K562 (cell line): ENCODE results near the gene PCBP3. TPM values are rescaled to one million over a fixed set of nuclear protein-coding genes. Genes with fewer than 3 reads are reported as not detected.

Experiments
- ATAC-seq: fragments of 200-7000 bp; cut with Tn5 transposase; 3 replicates; pipeline ENCODE4 v1.9.1; 2020; ENCODE audit warnings: moderate library complexity
- BruUV-seq: library from RNA; stranded (reverse); fragments of 400-500 nt; replicated peaks from 2 replicates; lab custom pipeline; 2021; lab: Mats Ljungman, UMichigan
- CTCF ChIA-PET: fragments of 300-600 bp; formaldehyde crosslinking; extraction: SDS; loops from one replicate; lab custom pipeline; 2021; ENCODE audit warnings: low intra/inter-chr PET ratio; lab: Yijun Ruan, JAX
- POLR2A ChIA-PET: fragments of 300-600, 350-650 bp; sonication (Branson Sonifier 250); formaldehyde crosslinking; extraction: SDS; loops from one replicate; lab custom pipeline; 2021; ENCODE audit warnings: antibody characterized with exemption, inconsistent platforms; lab: Yijun Ruan, JAX
- DNase-seq, 4 experiments: peaks; one replicate each; pipeline versions ENCODE4 v3.0.0 to v3.0.0-alpha.2; 2011 to 2018; ENCODE audit warnings: low spot score in 3 of 4, mixed read lengths in 3 of 4; ENCODE audit errors: extremely low read depth in 1 of 4
- FAIRE-seq: peaks from 2 replicates; lab custom pipeline; 2011; peaks lifted over from hg19 to GRCh38; lab: Jason Lieb, UNC
- H2AFZ ChIP-seq: 2 replicates; pipeline ENCODE4 v1.6.0; 2011; ENCODE audit warnings: low read depth, low read length, control low read depth, inconsistent platforms
- H3K27ac ChIP-seq: fragments of 200-600 bp; 3 replicates; pipeline ENCODE4 v1.8.0; 2011; ENCODE audit warnings: low read depth, mild to moderate bottlenecking, control low read depth, inconsistent platforms, low read length, moderate library complexity, mixed read lengths; ENCODE audit errors: extremely low read depth
- H3K27me3 ChIP-seq, 2 experiments: fragments of 300-600 bp in 1 of 2; 2 replicates in 1 of 2; 3 replicates in 1 of 2; pipeline versions ENCODE4 v1.6.0 to v1.8.0; 2011; ENCODE audit warnings: inconsistent platforms in 2 of 2, low read length in 2 of 2, mild to moderate bottlenecking in 1 of 2, mixed read lengths in 1 of 2, moderate library complexity in 1 of 2; ENCODE audit not compliant: control insufficient read depth in 2 of 2, insufficient read depth in 2 of 2
- H3K36me3 ChIP-seq: fragments of 300-600 bp; 3 replicates; pipeline ENCODE4 v1.8.0; 2011; ENCODE audit warnings: mild to moderate bottlenecking, low read length, inconsistent platforms; ENCODE audit not compliant: control insufficient read depth, insufficient read depth
- H3K4me1 ChIP-seq, 2 experiments: fragments of 200-600 bp in 1 of 2; replicated peaks in 1 of 2; 2 replicates in 1 of 2; 3 replicates in 1 of 2; pipeline versions ENCODE4 v1.5.1 to v1.8.0; 2011; ENCODE audit warnings: inconsistent platforms in 2 of 2, low read length in 2 of 2, mild to moderate bottlenecking in 1 of 2, mixed read lengths in 1 of 2, moderate library complexity in 1 of 2; ENCODE audit not compliant: control insufficient read depth in 2 of 2, insufficient read depth in 2 of 2
- H3K4me2 ChIP-seq: 2 replicates; pipeline ENCODE4 v1.6.1; 2011; ENCODE audit warnings: low read length, control low read depth, inconsistent platforms, mixed read lengths; ENCODE audit not compliant: insufficient read depth
- H3K4me3 ChIP-seq: fragments of 200-600 bp; sonication (generic), shearing (Covaris generic); 2 replicates; pipeline ENCODE4 v1.5.1; 2016; ENCODE audit warnings: control low read depth, inconsistent platforms
- H3K79me2 ChIP-seq: fragments of 200-600 bp; 3 replicates; pipeline ENCODE4 v1.8.0; 2011; ENCODE audit warnings: low read length, inconsistent platforms; ENCODE audit not compliant: control insufficient read depth, insufficient read depth
- H3K9ac ChIP-seq, 2 experiments: 2 replicates each; pipeline versions ENCODE4 v1.6.0 to v1.6.1; 2011; ENCODE audit warnings: low read depth in 2 of 2, low read length in 2 of 2, control low read depth in 1 of 2, inconsistent platforms in 1 of 2, mild to moderate bottlenecking in 1 of 2, mixed read lengths in 1 of 2; ENCODE audit not compliant: insufficient read depth in 1 of 2
- H3K9me1 ChIP-seq: one replicate; pipeline ENCODE4 v1.6.0; 2011; ENCODE audit warnings: inconsistent platforms, mild to moderate bottlenecking, low read length, moderate library complexity; ENCODE audit not compliant: control insufficient read depth, insufficient read depth
- H3K9me3 ChIP-seq: replicated peaks from 2 replicates; pipeline ENCODE4 v1.5.1; 2011; ENCODE audit warnings: low read depth, low read length, inconsistent platforms; ENCODE audit not compliant: control insufficient read depth, insufficient read depth
- H4K20me1 ChIP-seq: replicated peaks from 2 replicates; pipeline ENCODE4 v1.6.1; 2011; ENCODE audit warnings: low read length, inconsistent platforms, mixed read lengths; ENCODE audit not compliant: control insufficient read depth, insufficient read depth
- BACH1 ChIP-seq: fragments of 200-800 bp; sonication (Bioruptor generic); IDR thresholded peaks from 2 replicates; pipeline ENCODE4 v1.6.1; 2016; ENCODE audit warnings: missing genetic modification characterization, missing compliant biosample characterization
- CCNT2 ChIP-seq: IDR thresholded peaks from 2 replicates; pipeline ENCODE4 v1.6.1; 2011; ENCODE audit warnings: borderline replicate concordance, low read depth, mild to moderate bottlenecking, moderate library complexity, mixed read lengths, low read length; ENCODE audit not compliant: insufficient read length; ENCODE audit errors: extremely low read depth
- CHD1 ChIP-seq: fragments of 200-600 bp; sonication (generic); IDR thresholded peaks from one replicate; pipeline ENCODE4 v1.6.1; 2012; ENCODE audit warnings: mild to moderate bottlenecking, moderate library complexity, low read length, inconsistent platforms
- MTA2 ChIP-seq: fragments of 450-650 bp; IDR thresholded peaks from 2 replicates; pipeline ENCODE4 v1.6.1; 2016; ENCODE audit warnings: low read depth
- NFIX ChIP-seq: fragments of 250-450 bp; sonication (Bioruptor Pico); IDR thresholded peaks from 2 replicates; pipeline ENCODE4 v1.4.0; 2020; ENCODE audit warnings: low read depth, mild to moderate bottlenecking, moderate library complexity
- NUFIP1 ChIP-seq: fragments of 450-650 bp; IDR thresholded peaks from 2 replicates; pipeline ENCODE4 v1.6.1; 2018; ENCODE audit not compliant: partially characterized antibody
- PHF21A ChIP-seq: fragments of 450-650 bp; IDR thresholded peaks from 2 replicates; pipeline ENCODE4 v1.6.1; 2017; ENCODE audit warnings: low read depth, borderline replicate concordance
- RB1 ChIP-seq: fragments of 450-650 bp; IDR thresholded peaks from 2 replicates; pipeline ENCODE4 v1.6.1; 2017; ENCODE audit warnings: low read depth, mild to moderate bottlenecking
- ZNF175 ChIP-seq: fragments of 200-800 bp; sonication (Bioruptor generic); IDR thresholded peaks from 2 replicates; pipeline ENCODE4 v1.6.1; 2016; ENCODE audit warnings: low read depth, mild to moderate bottlenecking, missing genetic modification characterization, missing compliant biosample characterization
- ZNF354B ChIP-seq: fragments of 250-450 bp; sonication (Bioruptor Pico); IDR thresholded peaks from 2 replicates; pipeline ENCODE4 v1.4.0; 2020
- ZNF41 ChIP-seq: fragments of 250-450 bp; sonication (Bioruptor Pico); conservative IDR thresholded peaks from 2 replicates; pipeline ENCODE4 v1.4.0; 2020; ENCODE audit warnings: mild to moderate bottlenecking
- ZNF444 ChIP-seq: fragments of 250-450 bp; sonication (Bioruptor Pico); IDR thresholded peaks from 2 replicates; pipeline ENCODE4 v1.4.0; 2020; ENCODE audit warnings: mild to moderate bottlenecking, moderate library complexity
- WGBS: fragments of 100-300 bp; shearing (Covaris generic); methylation state at CpG from one replicate; pipeline ENCODE4 v1.1.6; 2016; ENCODE audit warnings: low coverage, mixed read lengths; ENCODE audit not compliant: insufficient coverage; ENCODE audit errors: missing lambda C conversion rate; 5-methylcytosine and 5-hydroxymethylcytosine counted together
- in situ Hi-C: fragments of 300-500 bp; cut with MboI; formaldehyde crosslinking; loops from 4 replicates; pipeline ENCODE4 v1.15.0; 2018; ENCODE audit warnings: inconsistent platforms, mixed read lengths
- intact Hi-C: fragments of 100-400 bp; cut with micrococcal nuclease; formaldehyde crosslinking; loops from 2 replicates; pipeline ENCODE4 v1.14.2; 2022
- polyA plus RNA-seq, 8 experiments: library from polyadenylated mRNA; depleted of rRNA in 4 of 8; stranded (reverse) in 5 of 8; unstranded in 3 of 8; fragments of >200 nt; fragmentation: Nextera tagmentation in 2 of 8; fragmentation: Illumina TruSeq in 1 of 8; extraction: Ambion mirVana in 2 of 8; extraction: Trizol in 1 of 8; gene quantifications; 2 replicates each; pipeline versions ENCODE4 v1.2.1 to v1.2.3, GENCODE V29; 2011 to 2014; ENCODE audit warnings: inconsistent platforms in 1 of 8, missing spikeins in 1 of 8
- total RNA-seq, 7 experiments: library from RNA; depleted of rRNA in 6 of 7; stranded (reverse); fragments of >200 nt in 6 of 7; fragmentation: Illumina TruSeq in 2 of 7; extraction: Trizol in 2 of 7; gene quantifications; 2 replicates each; pipeline versions ENCODE4 v1.2.1 to v1.2.3, GENCODE V29; 2011 to 2021; ENCODE audit warnings: low replicate concordance in 1 of 7
- TF ChIP-seq, protein P1 (sequence below): sonication (generic); formaldehyde crosslinking; IDR thresholded peaks from 2 replicates; pipeline ENCODE4 v1.5.0; 2020; ENCODE audit warnings: missing genetic modification reagents
- TF ChIP-seq, protein P2 (sequence below): IDR thresholded peaks from 2 replicates; pipeline ENCODE4 v1.6.1; 2016; ENCODE audit warnings: missing genetic modification characterization, missing compliant biosample characterization
- TF ChIP-seq, protein P3 (sequence below): fragments of 450-650 bp; IDR thresholded peaks from 2 replicates; pipeline ENCODE4 v1.6.1; 2016; ENCODE audit warnings: low read depth, mild to moderate bottlenecking, moderate library complexity

The PCBP3 gene
- total and polyA plus RNA-seq, 9 of the 15 experiments (the other 6 are each of a cell fraction or from before 2014, with no cell fraction given), result 0.18 TPM; not detected in 8

DNA sequence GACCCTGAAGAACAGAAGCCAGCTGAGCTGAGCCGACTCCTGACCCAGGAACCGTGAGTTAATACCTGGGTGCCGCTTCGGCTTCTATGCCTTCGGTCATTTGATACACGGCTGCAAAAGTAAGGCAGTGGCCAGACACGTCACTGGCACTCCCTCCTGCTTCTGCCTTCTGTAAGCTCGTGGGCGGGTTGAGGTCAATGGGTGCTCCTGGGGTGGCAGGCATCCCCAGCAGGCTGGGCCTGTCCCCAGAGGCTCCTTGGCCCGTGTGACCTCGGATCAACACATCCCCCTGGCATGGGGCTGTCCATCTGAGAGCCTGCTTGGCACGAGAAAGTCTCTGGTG, 302.3 kb downstream of the PCBP3 start (continued):
- TF ChIP-seq MTA2, result no peak
- no peak for TF ChIP-seq ZNF41
- TF ChIP-seq ZNF175 (CRISPR knock-in tag), result no peak
- no peak for TF ChIP-seq RB1
- TF ChIP-seq BACH1 (tag), result no peak

DNA sequence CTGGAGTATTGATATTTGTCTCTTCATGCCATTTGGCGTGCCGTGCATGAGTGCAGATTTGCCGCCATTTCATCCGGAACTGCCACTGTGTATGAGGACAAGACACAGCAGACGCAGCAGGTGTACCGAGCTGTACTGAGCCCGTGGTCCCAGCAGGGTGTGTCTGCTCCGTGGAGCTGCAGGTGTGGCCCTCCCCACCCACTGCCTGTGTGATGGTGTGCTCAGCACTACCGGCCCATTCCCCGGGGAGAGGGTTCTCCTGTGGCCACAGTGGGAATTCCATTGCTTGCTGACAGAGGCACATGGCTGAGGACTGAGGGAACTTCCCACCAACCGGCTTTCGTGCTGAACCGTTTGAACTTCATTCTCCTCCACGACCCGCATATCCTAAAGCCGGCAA, 303.8 kb downstream of the PCBP3 start:
- in situ Hi-C loops, result no loop called here
- POLR2A ChIA-PET, result interaction anchor here (0.6 to 1.8 kb wide), 2 partner anchors 10 to 302 kb away, joined by 3 to 6 read pairs; no protein-coding TSS in a partner anchor

More for the DNA sequence above, 303.8 kb downstream of the PCBP3 start:
- WGBS, result 4% methylated on average over 16 of the region's 16 CpGs
- FAIRE-seq, result no peak
- BruUV-seq, result no TSS peak
- Histone ChIP-seq H3K27ac (no peak overlapping the region), H3K4me3 (no peak overlapping the region), H2AFZ (no peak overlapping the region), H3K27me3 (peaks cover 60 to 92% of the 10 kb centered on the region in 2 experiments), H3K36me3 (no peaks in the 10 kb centered on the region)
- ATAC-seq, result no peak; the same call in 2 of the 3 replicates
- TF ChIP-seq, protein P1, sequence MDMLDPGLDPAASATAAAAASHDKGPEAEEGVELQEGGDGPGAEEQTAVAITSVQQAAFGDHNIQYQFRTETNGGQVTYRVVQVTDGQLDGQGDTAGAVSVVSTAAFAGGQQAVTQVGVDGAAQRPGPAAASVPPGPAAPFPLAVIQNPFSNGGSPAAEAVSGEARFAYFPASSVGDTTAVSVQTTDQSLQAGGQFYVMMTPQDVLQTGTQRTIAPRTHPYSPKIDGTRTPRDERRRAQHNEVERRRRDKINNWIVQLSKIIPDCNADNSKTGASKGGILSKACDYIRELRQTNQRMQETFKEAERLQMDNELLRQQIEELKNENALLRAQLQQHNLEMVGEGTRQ (CRISPR knock-in tag), result no peak
- TF ChIP-seq NUFIP1 (no peak), NFIX (CRISPR knock-in tag) (no peak), PHF21A (no peak), ZNF354B (CRISPR knock-in tag) (no peak), CHD1 (no peak), CCNT2 (no peak), ZNF444 (no peak)
- TF ChIP-seq, protein P2, sequence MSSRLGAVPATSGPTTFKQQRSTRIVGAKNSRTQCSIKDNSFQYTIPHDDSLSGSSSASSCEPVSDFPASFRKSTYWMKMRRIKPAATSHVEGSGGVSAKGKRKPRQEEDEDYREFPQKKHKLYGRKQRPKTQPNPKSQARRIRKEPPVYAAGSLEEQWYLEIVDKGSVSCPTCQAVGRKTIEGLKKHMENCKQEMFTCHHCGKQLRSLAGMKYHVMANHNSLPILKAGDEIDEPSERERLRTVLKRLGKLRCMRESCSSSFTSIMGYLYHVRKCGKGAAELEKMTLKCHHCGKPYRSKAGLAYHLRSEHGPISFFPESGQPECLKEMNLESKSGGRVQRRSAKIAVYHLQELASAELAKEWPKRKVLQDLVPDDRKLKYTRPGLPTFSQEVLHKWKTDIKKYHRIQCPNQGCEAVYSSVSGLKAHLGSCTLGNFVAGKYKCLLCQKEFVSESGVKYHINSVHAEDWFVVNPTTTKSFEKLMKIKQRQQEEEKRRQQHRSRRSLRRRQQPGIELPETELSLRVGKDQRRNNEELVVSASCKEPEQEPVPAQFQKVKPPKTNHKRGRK, result no peak
- TF ChIP-seq, protein P3, sequence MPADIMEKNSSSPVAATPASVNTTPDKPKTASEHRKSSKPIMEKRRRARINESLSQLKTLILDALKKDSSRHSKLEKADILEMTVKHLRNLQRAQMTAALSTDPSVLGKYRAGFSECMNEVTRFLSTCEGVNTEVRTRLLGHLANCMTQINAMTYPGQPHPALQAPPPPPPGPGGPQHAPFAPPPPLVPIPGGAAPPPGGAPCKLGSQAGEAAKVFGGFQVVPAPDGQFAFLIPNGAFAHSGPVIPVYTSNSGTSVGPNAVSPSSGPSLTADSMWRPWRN, result no peak
- TF ChIP-seq, all 486 proteins: peak for 0
- Histone ChIP-seq H3K9me3 (no peaks in the 10 kb centered on the region; the same call in 1 of the 2 replicates), H3K4me2 (no peak overlapping the region), H3K9me1 (no peaks in the 10 kb centered on the region), H3K79me2 (no peaks in the 10 kb centered on the region), H3K9ac (peak overlapping the region in 1 of 2 experiments; percentile 17; a peak in 1 of 4 replicates), H4K20me1 (peaks cover 5% of the 10 kb centered on the region), H3K4me1 (peaks cover 8 to 27% of the 10 kb centered on the region in 2 experiments; a peak in 4 of 5 replicates)
- CTCF ChIA-PET, result no interaction called here
- intact Hi-C loops, result no loop called here
- DNase-seq, result no peak
